Renal cortical epithelial cell (primary cell): ENCODE data around the gene PROX1. TPM values are rescaled to one million over a fixed set of nuclear protein-coding genes. Genes with fewer than 3 reads are reported as not detected.
A peak's percentile ranks its signal among the peaks of the same experiment; 100 is the strongest.

ENCODE experiments used
- DNase-seq: peaks from one replicate; pipeline ENCODE4 v3.0.0-alpha.2; 2011; ENCODE audit warnings: low read depth
- total RNA-seq: library from RNA; depleted of rRNA; stranded (reverse); fragments of >200 nt; gene quantifications from 2 replicates; pipeline ENCODE4 v1.2.3, GENCODE V29; 2014

The PROX1 gene
- total RNA-seq, 1 donor from 2014 or later = 0.80 TPM

DNA sequence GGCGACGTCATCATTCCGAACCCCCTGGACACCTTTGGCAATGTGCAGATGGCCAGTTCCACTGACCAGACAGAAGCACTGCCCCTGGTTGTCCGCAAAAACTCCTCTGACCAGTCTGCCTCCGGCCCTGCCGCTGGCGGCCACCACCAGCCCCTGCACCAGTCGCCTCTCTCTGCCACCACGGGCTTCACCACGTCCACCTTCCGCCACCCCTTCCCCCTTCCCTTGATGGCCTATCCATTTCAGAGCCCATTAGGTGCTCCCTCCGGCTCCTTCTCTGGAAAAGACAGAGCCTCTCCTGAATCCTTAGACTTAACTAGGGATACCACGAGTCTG lies 10.0 kb downstream of the PROX1 start:
- no peak for DNase-seq

GRCh38 chr1:213998785-213999184 lies 11.0 kb downstream of the PROX1 start:
- DNase-seq = no peak

GRCh38 chr1:213999732-214000131 lies 12.0 kb downstream of the PROX1 start:
- DNase-seq = no peak

DNA sequence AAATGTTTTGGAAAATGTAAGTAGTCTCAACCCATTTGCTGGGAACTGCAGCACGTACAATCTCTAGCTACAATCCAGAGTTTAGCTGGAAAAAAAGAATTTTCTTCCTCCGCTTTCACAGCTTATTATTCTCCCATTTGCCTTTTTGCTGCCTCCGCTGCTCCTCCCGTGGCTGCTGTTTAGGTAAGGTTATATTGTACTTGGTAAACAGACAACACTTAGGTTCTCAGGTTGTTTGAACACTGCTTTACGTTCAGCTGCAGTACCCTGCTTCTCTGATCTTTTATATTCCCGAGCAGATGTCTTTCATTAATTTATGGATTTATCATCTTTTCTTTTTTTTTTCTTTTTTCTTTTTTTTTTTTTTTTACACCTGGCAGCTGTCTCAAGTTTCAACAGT lies 14.3 kb downstream of the PROX1 start:
- DNase-seq = no peak

GRCh38 chr1:214002472-214002871 lies 14.7 kb downstream of the PROX1 start:
- peak; percentile 73 for DNase-seq

GRCh38 chr1:214003233-214003632 lies 15.5 kb downstream of the PROX1 start:
- no peak for DNase-seq

- DNase-seq = no peak
Measured at GRCh38 chr1:214004014-214004413, 16.2 kb downstream of the PROX1 start.

DNA sequence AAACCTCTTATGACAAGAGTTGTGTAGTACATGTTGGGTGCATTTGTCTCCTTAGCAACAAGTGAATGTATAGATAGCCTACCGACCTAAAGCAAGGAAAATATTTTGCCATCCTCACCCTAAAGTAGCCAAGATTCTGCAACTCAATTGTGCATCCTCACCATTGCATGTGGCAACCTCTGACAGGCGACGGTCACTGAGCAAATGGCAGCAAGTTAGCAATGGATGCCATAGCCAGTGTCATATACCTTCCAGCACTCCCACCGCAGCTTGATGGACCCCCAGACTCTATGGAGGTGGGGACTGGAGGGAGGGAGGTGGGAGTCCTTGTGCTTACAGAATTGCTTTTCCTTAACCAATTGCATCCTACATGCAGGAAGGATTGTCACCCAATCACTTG lies 17.0 kb downstream of the PROX1 start:
- DNase-seq = no peak

DNA sequence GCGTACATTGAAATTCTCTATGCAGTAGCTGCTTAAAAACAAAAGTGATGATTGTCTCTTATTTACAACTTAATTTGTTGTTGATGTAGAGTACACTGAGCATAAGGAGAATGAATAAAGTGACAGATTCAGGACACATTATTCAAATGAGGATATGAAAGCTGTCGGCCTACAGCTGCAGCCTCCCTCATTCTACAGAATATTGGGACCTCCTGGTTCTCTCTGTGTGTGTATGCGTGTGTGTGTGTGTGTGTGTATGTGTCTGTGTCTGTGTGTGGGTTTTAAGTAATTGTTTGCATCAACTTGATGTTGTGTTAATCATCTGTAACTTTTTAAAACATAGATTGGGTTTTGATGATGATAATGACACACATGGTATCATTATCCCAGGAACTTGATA lies 17.9 kb downstream of the PROX1 start:
- no peak for DNase-seq

DNA sequence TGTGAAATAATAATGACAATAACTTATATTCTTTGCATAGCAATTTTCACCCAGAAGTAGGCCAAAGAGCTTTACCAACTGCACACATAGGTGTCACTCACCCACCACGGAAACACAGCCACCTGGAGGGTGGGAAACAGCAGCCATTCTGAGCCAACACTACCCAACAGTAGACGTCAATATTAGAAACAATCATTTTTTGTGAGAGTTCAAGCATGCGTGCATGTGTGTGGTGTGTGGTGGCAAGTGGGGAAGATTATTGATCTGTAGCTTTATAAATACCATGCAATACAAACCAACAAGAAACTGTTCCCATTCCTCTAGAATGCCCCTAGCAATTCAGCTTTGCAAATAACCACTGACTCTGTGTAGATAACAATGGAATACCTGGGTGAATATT lies 19.1 kb downstream of the PROX1 start:
- no peak for DNase-seq

GRCh38 chr1:214008347-214008746 lies 20.6 kb downstream of the PROX1 start:
- DNase-seq = no peak

GRCh38 chr1:214008791-214009422 lies 21.1 kb downstream of the PROX1 start:
- DNase-seq = no peak

DNA sequence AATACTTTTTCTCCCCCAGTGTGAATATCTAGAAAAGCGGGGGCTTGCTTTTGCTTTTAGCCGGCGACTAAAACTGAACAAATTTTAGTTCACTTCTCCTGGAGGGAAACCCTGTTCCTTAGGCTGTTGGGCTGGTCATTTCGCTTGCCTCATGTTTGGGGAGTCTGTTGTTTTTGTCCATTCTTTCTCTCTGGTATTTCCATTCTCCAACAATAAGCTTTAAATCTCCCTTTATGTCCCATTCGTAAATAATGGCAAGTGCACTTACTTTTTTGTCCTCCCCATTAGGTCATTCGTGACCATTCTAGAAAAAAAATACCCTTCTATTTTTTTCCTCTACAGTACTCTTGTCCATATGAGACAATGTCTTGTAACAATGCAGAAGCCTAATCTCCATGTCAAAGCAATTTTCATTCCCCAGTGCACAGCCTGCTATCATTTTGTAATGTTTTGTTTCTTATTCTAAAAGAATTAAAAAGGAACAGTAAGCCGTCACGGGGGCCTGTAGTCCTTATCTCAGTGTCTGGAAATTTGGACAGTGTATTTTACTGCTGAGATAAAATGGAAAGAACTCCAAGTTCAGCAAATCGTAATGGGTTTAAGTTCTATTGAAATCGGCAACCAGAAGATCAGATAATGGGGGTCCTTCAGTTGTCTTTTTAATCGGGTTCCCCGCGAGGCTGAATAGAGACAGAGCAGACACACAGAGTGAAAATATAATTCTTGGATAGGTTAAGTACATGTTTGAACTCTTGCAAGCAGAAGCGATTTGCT lies 21.8 kb downstream of the PROX1 start:
- DNase-seq = no peak

DNA sequence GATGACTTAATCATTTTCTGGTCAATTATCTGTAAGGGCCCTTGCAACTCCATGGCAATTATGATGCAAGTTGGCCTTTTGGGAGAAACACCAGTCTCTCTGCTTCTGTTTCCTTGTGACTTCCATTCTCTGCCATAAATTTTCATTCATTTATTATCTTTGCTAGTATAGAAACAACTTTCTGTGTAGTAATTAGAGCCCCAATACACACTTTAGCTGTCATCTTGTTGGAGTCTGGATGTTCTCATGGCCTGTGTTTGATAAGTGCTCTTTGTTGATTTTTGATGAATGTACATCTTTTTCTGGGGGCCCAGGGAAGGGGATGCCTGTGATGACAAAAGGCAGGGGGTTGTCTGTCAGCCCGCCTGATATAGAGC lies 22.4 kb downstream of the PROX1 start:
- no peak for DNase-seq

- no peak for DNase-seq
Measured at GRCh38 chr1:214010717-214011116, 22.9 kb downstream of the PROX1 start.

GRCh38 chr1:214012418-214012817 lies 24.6 kb downstream of the PROX1 start:
- no peak for DNase-seq

DNA sequence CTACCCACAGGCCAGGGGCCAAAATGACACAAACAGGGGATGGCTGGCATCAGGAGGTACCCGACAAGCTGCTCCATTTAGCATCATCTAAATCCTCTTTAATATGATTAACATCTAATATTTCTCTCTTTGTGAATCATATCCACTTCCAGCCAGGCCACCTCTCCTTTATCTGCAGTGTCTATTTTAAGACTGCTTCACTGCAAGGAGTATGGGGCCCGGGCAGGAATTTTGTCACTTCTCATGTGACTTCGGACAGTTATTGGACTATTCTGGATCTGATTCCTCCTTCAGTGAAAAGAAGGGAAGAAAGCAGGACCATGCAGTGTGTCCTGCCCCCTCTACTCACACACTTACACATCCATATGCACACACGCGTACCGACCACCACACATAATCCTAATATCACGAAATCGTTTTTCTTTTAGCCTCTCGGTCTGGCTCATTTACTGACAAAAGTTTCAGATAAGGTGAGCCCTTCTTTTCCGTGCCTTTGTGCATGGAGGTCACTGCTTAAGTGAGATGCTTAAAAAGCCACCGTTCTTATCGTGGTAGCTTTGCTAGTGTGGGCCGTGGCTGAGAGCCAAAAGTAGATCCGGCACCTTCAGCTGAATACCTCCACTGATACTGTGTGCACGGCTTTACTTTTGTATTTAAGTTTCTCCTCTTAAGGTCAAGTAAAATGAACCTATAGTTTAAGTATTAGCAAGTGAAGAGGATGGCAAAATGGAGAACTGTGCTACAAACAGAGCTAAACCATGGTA lies 26.0 kb downstream of the PROX1 start:
- DNase-seq = no peak

DNA sequence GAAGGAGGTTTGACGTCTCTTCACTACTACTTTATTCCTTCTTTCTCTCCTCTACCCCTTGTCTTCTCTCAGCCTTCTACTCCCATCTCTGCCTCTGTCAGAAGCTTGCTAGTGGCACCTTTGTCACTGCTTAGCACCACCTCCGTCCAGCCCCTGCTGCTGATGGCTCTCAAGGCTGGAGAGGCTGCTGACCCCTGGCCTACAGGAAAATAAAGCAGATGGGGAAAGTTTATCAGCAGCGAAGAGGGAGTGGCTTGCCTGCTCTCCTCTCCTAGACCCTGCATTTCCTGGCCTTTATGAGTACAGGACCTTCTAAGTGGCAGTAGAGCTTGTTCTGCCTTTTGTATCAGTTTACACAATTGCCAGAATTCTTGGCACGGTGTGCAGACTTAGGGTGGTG lies 27.0 kb downstream of the PROX1 start:
- no peak for DNase-seq

- no peak for DNase-seq
Measured at GRCh38 chr1:214017191-214017982, 29.6 kb downstream of the PROX1 start.

- no peak for DNase-seq
Measured at GRCh38 chr1:214018386-214019268, 30.9 kb downstream of the PROX1 start.

GRCh38 chr1:214019499-214019898 lies 31.7 kb downstream of the PROX1 start:
- no peak for DNase-seq
